Stimulated activated CD4-positive, alpha-beta T cell treated with anti-CD3 and anti-CD28 coated beads, Interleukin-15, amount 100 ng/mL, for 1 hour (primary cell): ENCODE results near the gene CAPZA1.
A peak's percentile ranks its signal among the peaks of the same experiment; 100 is the strongest.

Experiments
- DNase-seq, 2 donors: peaks; one replicate each; pipeline ENCODE4 v3.0.0-alpha.2; 2020; ENCODE audit warnings: low read depth in 1 of 2, low spot score in 1 of 2

The CAPZA1 gene

GRCh38 chr1:112713466-112714312 lies 94.1 kb downstream of the CAPZA1 start:
- no peak for DNase-seq

GRCh38 chr1:112714313-112715263 lies 95.0 kb downstream of the CAPZA1 start:
- no peak for DNase-seq

DNA sequence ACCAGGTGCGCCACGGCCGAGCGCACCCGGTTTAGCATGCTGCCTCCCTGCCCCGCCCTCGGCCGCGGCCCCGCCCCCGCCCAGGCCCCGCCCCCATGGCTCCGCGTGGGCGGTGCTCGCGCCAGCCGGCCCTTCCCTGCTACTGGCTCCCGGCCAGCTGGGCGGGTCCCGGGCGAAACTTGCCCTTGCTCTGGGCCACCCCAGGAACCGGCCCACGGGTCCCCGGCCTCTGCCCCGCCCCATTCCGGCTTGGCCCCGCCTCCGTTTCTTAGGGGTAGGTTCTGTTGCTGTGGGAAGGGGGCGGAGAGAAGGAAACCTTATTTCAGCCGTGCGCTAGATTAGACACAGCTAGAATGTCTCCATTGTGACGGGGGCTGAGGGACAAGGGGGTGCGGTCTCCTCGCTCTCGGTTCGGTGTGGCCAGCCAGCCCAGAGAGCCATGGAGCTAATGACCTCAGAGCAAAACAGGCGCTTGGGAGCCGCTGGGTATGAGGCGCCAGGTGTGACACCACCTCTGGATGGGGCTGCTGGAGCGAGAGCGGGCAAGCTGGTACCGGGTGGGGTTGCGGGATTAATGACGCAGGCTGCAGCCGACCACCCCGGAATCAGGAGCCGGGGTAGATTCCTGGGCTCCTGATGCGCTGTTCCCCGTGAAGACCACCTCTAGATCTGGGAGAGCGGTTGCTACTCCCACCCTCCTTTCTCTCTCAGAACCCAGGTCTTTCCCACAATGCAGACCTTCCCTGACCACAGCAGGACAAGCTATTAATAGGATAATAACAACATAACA lies 95.8 kb downstream of the CAPZA1 start, which contains the start of gene PPM1J:
PPM1J (minus strand) TSS at position 69 of the 790 bp plus-strand sequence; CDS start at position 38, 31 bp downstream.
- peak; percentile 90 to 94 for DNase-seq

- DNase-seq: peak; percentile 55 to 66
Measured at GRCh38 chr1:112716133-112716720, 96.6 kb downstream of the CAPZA1 start.

GRCh38 chr1:112717263-112717873 lies 97.7 kb downstream of the CAPZA1 start:
- no peak for DNase-seq

DNA sequence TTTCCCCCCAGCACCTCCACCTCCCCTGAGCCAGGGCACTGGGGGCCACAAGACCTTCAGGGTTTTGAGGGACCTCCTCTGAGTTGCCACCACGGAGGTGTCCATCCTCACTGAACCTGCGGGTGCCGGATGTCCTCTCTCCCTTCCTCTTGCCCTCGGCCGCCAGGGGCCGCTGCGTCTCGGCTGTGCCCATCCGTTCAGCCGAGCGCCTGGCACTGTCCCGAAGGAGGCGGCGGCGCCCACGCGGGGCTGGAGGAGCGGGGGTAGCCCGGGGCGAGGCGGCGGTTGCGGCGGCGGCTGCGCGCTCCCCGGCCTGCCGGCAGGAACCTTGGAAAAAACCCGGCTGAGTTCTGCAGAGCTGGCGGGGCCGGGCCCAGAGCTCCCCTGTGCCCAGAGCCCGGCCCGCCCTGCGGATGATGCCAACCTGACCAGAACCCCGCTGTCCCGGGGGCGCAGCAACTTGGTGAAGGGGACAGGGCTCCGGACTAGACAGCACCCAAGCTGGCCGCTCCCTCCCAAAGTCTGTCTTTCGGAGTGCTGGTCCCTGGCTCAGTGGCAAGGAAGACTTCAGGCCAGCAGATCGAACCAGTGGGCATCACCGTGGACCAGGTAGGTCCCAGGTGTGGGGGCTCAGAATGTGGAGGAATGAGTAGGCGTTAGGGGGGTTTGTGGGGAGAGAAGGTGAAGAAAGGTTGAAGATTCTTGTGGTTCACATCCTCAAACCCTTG lies 99.2 kb downstream of the CAPZA1 start:
- peak; percentile 50 to 68 for DNase-seq

DNA sequence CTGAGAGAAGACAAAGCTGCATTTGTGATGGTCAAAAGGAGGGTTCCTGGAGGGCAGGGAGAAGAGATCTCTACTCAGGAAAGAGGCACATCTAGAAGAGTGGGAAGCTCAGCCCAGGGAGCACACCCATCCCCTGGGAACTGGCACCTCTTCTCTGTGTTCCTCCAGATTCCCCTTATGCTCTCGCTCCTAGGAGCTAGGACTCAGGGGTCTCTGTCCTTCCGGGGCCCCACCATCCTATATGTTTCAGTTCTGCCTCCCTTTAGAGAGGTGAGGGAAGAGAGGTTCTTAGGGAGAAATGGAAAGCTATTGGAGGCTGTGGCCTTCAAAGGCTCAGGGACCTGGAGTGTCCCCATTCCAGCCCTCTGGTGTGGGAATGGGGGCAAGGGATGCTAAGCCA lies 100.1 kb downstream of the CAPZA1 start:
- no peak for DNase-seq

DNA sequence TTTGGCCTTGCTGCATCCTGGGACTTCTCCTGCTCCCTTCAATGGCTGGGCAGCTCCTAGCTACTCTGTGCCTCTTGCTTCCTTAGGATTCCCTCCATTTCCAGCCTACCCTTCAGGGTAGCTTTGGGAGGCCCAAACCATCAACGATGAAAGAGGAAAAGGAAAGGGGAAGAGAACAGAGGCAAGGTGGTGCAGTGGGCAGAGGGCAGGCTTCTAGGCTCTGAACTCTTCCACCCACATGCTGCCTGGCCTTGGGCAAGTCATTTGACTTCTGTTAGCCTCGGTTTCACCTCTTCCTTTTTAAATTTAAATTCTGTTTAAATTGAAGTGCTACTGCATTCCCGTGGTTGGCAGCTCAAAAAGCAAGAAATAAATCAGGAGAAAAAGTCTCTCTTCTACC lies 101.2 kb downstream of the CAPZA1 start:
- DNase-seq: no peak
